Hepatocyte (in vitro differentiated cells): ENCODE measurements around the gene CTPS2. TPM values are rescaled to one million over a fixed set of nuclear protein-coding genes. Genes with fewer than 3 reads are reported as not detected.

Experiments
- DNase-seq: peaks from one replicate; pipeline ENCODE4 v3.0.0-alpha.2; 2016; ENCODE audit warnings: low spot score
- H2AFZ ChIP-seq: fragments of 200-600 bp; sonication (generic); 2 replicates; pipeline ENCODE4 v1.6.0; 2016; ENCODE audit warnings: antibody characterized with exemption, mild to moderate bottlenecking
- H3K27ac ChIP-seq: fragments of 200-600 bp; sonication (generic); 2 replicates; pipeline ENCODE4 v1.5.1; 2016; ENCODE audit warnings: mild to moderate bottlenecking
- H3K27me3 ChIP-seq: fragments of 200-600 bp; sonication (generic); 2 replicates; pipeline ENCODE4 v1.6.1; 2016
- H3K36me3 ChIP-seq: fragments of 200-600 bp; sonication (generic); replicated peaks from 2 replicates; pipeline ENCODE4 v1.5.1; 2016; ENCODE audit warnings: low read depth; ENCODE audit not compliant: insufficient read depth
- H3K4me1 ChIP-seq: fragments of 200-600 bp; sonication (generic); 2 replicates; pipeline ENCODE4 v1.5.1; 2016; ENCODE audit warnings: mild to moderate bottlenecking, moderate library complexity; ENCODE audit not compliant: insufficient read depth
- H3K4me2 ChIP-seq: fragments of 200-600 bp; sonication (generic); 2 replicates; pipeline ENCODE4 v1.6.0; 2016
- H3K4me3 ChIP-seq: fragments of 200-600 bp; sonication (generic); 2 replicates; pipeline ENCODE4 v1.5.1; 2016; ENCODE audit warnings: mild to moderate bottlenecking
- H3K79me2 ChIP-seq: fragments of 200-600 bp; sonication (generic); 2 replicates; pipeline ENCODE4 v1.6.0; 2017; ENCODE audit warnings: mild to moderate bottlenecking
- H3K9me2 ChIP-seq: fragments of 200-600 bp; sonication (generic); replicated peaks from 2 replicates; pipeline ENCODE4 v1.6.0; 2017; ENCODE audit warnings: mild to moderate bottlenecking; ENCODE audit not compliant: insufficient read depth
- H3K9me3 ChIP-seq: fragments of 200-600 bp; sonication (generic); 2 replicates; pipeline ENCODE4 v1.5.1; 2016; ENCODE audit warnings: low read depth, mild to moderate bottlenecking
- H4K20me1 ChIP-seq: fragments of 200-600 bp; sonication (generic); 2 replicates; pipeline ENCODE4 v1.6.0; 2016; ENCODE audit warnings: mild to moderate bottlenecking; ENCODE audit not compliant: insufficient read depth, poor library complexity, severe bottlenecking
- EZH2 ChIP-seq: fragments of 200-600 bp; sonication (generic); IDR thresholded peaks from 2 replicates; pipeline ENCODE4 v1.6.1; 2016; ENCODE audit warnings: antibody characterized with exemption, mild to moderate bottlenecking, borderline replicate concordance
- EZH2phosphoT487 ChIP-seq: fragments of 200-600 bp; sonication (generic); IDR thresholded peaks from one replicate; pipeline ENCODE4 v1.6.1; 2018; ENCODE audit warnings: antibody characterized with exemption, mild to moderate bottlenecking, low read depth, moderate library complexity; ENCODE audit not compliant: unreplicated experiment, severe bottlenecking
- WGBS: methylation state at CpG from one replicate; pipeline ENCODE4 v1.1.6; 2016; ENCODE audit warnings: low lambda C conversion rate; ENCODE audit errors: missing lambda C conversion rate; 5-methylcytosine and 5-hydroxymethylcytosine counted together
- polyA plus RNA-seq: library from polyadenylated mRNA; unstranded; fragments of >200 nt; fragmentation: Nextera tagmentation; extraction: Ambion mirVana; gene quantifications from 2 replicates; pipeline ENCODE4 v1.2.1, GENCODE V29; 2016
- total RNA-seq: library from RNA; depleted of rRNA; stranded (reverse); fragments of >200 nt; gene quantifications from 2 replicates; pipeline ENCODE4 v1.2.3, GENCODE V29; 2014
- TF ChIP-seq, protein P1 (sequence below): fragments of 200-600 bp; sonication (generic); IDR thresholded peaks from 2 replicates; pipeline ENCODE4 v1.5.1; 2016; ENCODE audit warnings: antibody characterized with exemption, mild to moderate bottlenecking; ENCODE audit not compliant: poor library complexity

Gene CTPS2
- total and polyA plus RNA-seq, 2 experiments from 2014 or later: 26.2 to 55.7 TPM

GRCh38 chrX:16640823-16641222 lies 71.6 kb downstream of the CTPS2 start:
- WGBS: 88% methylated on average over 4 of the region's 4 CpGs
- Histone ChIP-seq H3K4me2 (no peak overlapping the region), H3K27me3 (no peaks in the 10 kb centered on the region), H3K36me3 (no peaks in the 10 kb centered on the region), H3K27ac (no peak overlapping the region), H4K20me1 (no peaks in the 10 kb centered on the region), H3K4me3 (no peak overlapping the region), H3K9me2 (no peaks in the 10 kb centered on the region), H3K79me2 (no peaks in the 10 kb centered on the region), H2AFZ (no peak overlapping the region), H3K4me1 (peaks cover 5% of the 10 kb centered on the region), H3K9me3 (no peaks in the 10 kb centered on the region)
- no peak for DNase-seq
- TF ChIP-seq EZH2phosphoT487 (no peak), EZH2 (no peak)
- TF ChIP-seq, protein P1, sequence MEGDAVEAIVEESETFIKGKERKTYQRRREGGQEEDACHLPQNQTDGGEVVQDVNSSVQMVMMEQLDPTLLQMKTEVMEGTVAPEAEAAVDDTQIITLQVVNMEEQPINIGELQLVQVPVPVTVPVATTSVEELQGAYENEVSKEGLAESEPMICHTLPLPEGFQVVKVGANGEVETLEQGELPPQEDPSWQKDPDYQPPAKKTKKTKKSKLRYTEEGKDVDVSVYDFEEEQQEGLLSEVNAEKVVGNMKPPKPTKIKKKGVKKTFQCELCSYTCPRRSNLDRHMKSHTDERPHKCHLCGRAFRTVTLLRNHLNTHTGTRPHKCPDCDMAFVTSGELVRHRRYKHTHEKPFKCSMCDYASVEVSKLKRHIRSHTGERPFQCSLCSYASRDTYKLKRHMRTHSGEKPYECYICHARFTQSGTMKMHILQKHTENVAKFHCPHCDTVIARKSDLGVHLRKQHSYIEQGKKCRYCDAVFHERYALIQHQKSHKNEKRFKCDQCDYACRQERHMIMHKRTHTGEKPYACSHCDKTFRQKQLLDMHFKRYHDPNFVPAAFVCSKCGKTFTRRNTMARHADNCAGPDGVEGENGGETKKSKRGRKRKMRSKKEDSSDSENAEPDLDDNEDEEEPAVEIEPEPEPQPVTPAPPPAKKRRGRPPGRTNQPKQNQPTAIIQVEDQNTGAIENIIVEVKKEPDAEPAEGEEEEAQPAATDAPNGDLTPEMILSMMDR: no peak

- DNase-seq: no peak
- Histone ChIP-seq H4K20me1 (no peaks in the 10 kb centered on the region), H3K9me3 (no peaks in the 10 kb centered on the region), H3K9me2 (no peaks in the 10 kb centered on the region), H3K4me3 (no peak overlapping the region), H3K36me3 (no peaks in the 10 kb centered on the region), H3K4me1 (peaks cover 5% of the 10 kb centered on the region), H3K4me2 (no peak overlapping the region), H2AFZ (no peak overlapping the region), H3K27me3 (no peaks in the 10 kb centered on the region), H3K79me2 (no peaks in the 10 kb centered on the region), H3K27ac (no peak overlapping the region)
- TF ChIP-seq EZH2phosphoT487 (no peak), EZH2 (no peak)
- TF ChIP-seq, protein P1: no peak
- 88% methylated on average over 6 of the region's 6 CpGs for WGBS
Measured at GRCh38 chrX:16639966-16640365, 72.5 kb downstream of the CTPS2 start.

GRCh38 chrX:16638533-16638932 lies 73.9 kb downstream of the CTPS2 start:
- 94% methylated on average over 7 of the region's 7 CpGs for WGBS
- no peak for DNase-seq
- H4K20me1 ChIP-seq: no peaks in the 10 kb centered on the region
- H3K4me1 ChIP-seq: peaks cover 12% of the 10 kb centered on the region
- no peak overlapping the region for H3K27ac ChIP-seq
- no peak overlapping the region for H2AFZ ChIP-seq
- H3K9me2 ChIP-seq: no peaks in the 10 kb centered on the region
- H3K27me3 ChIP-seq: no peaks in the 10 kb centered on the region
- no peak overlapping the region for H3K4me2 ChIP-seq
- no peak overlapping the region for H3K4me3 ChIP-seq
- H3K9me3 ChIP-seq: no peaks in the 10 kb centered on the region
- no peak for TF ChIP-seq EZH2phosphoT487
- TF ChIP-seq, protein P1: no peak
- TF ChIP-seq EZH2: no peak
- no peaks in the 10 kb centered on the region for H3K36me3 ChIP-seq
- no peaks in the 10 kb centered on the region for H3K79me2 ChIP-seq

GRCh38 chrX:16635596-16635995 lies 76.9 kb downstream of the CTPS2 start:
- Histone ChIP-seq H3K9me3 (no peaks in the 10 kb centered on the region), H3K27me3 (no peaks in the 10 kb centered on the region), H3K4me2 (no peak overlapping the region), H3K4me1 (peaks cover 9% of the 10 kb centered on the region), H3K9me2 (no peaks in the 10 kb centered on the region), H3K4me3 (no peak overlapping the region), H3K27ac (no peak overlapping the region), H4K20me1 (no peaks in the 10 kb centered on the region), H3K79me2 (no peaks in the 10 kb centered on the region), H3K36me3 (no peaks in the 10 kb centered on the region), H2AFZ (no peak overlapping the region)
- TF ChIP-seq, protein P1: no peak
- no peak for TF ChIP-seq EZH2
- TF ChIP-seq EZH2phosphoT487: no peak
- 100% methylated on average over 3 of the region's 3 CpGs for WGBS
- no peak for DNase-seq
